Measurements from ENCODE around the gene EDARADD. TPM values are rescaled to one million over a fixed set of nuclear protein-coding genes. Genes with fewer than 3 reads are reported as not detected.

The EDARADD gene
- total and polyA plus RNA-seq, 2 of the 13 experiments (the other 11 are each of a cell fraction or from before 2014, with no cell fraction given) = 0.03 TPM; not detected in 1

GRCh38 chr1:236494586-236495466 is 100.7 kb downstream of the EDARADD start (continued):
- TF ChIP-seq, protein P1, sequence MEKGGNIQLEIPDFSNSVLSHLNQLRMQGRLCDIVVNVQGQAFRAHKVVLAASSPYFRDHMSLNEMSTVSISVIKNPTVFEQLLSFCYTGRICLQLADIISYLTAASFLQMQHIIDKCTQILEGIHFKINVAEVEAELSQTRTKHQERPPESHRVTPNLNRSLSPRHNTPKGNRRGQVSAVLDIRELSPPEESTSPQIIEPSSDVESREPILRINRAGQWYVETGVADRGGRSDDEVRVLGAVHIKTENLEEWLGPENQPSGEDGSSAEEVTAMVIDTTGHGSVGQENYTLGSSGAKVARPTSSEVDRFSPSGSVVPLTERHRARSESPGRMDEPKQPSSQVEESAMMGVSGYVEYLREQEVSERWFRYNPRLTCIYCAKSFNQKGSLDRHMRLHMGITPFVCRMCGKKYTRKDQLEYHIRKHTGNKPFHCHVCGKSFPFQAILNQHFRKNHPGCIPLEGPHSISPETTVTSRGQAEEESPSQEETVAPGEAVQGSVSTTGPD (CRISPR knock-in tag; IDR thresholded peaks at IDR 0.05) = peak; percentile 87
- TF ChIP-seq ZNF484 (CRISPR knock-in tag; IDR thresholded peaks at IDR 0.05; ENCODE audit: borderline replicate concordance, low read depth) (no peak), ZIK1 (CRISPR knock-in tag; IDR thresholded peaks at IDR 0.05; ENCODE audit: borderline replicate concordance, low read depth) (no peak), ZNF772 (CRISPR knock-in tag; IDR thresholded peaks at IDR 0.05) (0 out of 2 replicates have a peak, but pooled peaks have one; percentile 31), KDM4B (CRISPR knock-in tag; IDR thresholded peaks at IDR 0.05) (peak; percentile 34; the same call in 1 of the 2 replicates), PRDM15 (CRISPR knock-in tag; IDR thresholded peaks at IDR 0.05) (no peak), HIC2 (CRISPR knock-in tag; IDR thresholded peaks at IDR 0.05; ENCODE audit: low read depth) (peak; percentile 27; the same call in 1 of the 2 replicates), TMF1 (CRISPR knock-in tag; IDR thresholded peaks at IDR 0.05; ENCODE audit: low read depth) (no peak), BCL6 (CRISPR knock-in tag; IDR thresholded peaks at IDR 0.05) (peak; percentile 77), MYC (CRISPR knock-in tag; IDR thresholded peaks at IDR 0.05; ENCODE audit: borderline replicate concordance) (no peak), HNRNPLL (IDR thresholded peaks at IDR 0.05; ENCODE audit: low read depth, low read length, poor library complexity, severe bottlenecking) (no peak), PRMT3 (CRISPR knock-in tag; IDR thresholded peaks at IDR 0.05; ENCODE audit: borderline replicate concordance, low read depth) (no peak), ZNF598 (CRISPR knock-in tag; IDR thresholded peaks at IDR 0.05; ENCODE audit: borderline replicate concordance) (no peak), GABPA (IDR thresholded peaks at IDR 0.05; ENCODE audit: low read depth, low read length) (no peak), GABPA (CRISPR knock-in tag; IDR thresholded peaks at IDR 0.05; ENCODE audit: low read depth) (no peak)
- TF ChIP-seq, protein P2, sequence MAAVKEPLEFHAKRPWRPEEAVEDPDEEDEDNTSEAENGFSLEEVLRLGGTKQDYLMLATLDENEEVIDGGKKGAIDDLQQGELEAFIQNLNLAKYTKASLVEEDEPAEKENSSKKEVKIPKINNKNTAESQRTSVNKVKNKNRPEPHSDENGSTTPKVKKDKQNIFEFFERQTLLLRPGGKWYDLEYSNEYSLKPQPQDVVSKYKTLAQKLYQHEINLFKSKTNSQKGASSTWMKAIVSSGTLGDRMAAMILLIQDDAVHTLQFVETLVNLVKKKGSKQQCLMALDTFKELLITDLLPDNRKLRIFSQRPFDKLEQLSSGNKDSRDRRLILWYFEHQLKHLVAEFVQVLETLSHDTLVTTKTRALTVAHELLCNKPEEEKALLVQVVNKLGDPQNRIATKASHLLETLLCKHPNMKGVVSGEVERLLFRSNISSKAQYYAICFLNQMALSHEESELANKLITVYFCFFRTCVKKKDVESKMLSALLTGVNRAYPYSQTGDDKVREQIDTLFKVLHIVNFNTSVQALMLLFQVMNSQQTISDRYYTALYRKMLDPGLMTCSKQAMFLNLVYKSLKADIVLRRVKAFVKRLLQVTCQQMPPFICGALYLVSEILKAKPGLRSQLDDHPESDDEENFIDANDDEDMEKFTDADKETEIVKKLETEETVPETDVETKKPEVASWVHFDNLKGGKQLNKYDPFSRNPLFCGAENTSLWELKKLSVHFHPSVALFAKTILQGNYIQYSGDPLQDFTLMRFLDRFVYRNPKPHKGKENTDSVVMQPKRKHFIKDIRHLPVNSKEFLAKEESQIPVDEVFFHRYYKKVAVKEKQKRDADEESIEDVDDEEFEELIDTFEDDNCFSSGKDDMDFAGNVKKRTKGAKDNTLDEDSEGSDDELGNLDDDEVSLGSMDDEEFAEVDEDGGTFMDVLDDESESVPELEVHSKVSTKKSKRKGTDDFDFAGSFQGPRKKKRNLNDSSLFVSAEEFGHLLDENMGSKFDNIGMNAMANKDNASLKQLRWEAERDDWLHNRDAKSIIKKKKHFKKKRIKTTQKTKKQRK (IDR thresholded peaks at IDR 0.05; ENCODE audit: low read length) = no peak
- TF ChIP-seq, protein P3, sequence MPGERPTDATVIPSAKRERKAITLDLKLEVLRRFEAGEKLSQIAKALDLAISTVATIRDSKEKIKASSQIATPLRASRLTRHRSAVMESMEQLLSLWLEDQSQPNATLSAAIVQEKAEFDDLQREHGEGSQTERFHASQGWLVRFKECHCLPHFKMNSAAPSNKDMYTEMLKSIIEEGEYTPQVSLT (CRISPR knock-in tag; IDR thresholded peaks at IDR 0.05; ENCODE audit: borderline replicate concordance, low read depth) = no peak

Data from HepG2 (cell line).